Sigmoid colon (tissue), 4 donors: ENCODE data around the gene LRRC36.
A peak's percentile ranks its signal among the peaks of the same experiment; 100 is the strongest.

ENCODE experiments used
- CTCF ChIP-seq, 4 experiments: fragments of 450-650 bp in 3 of 4; fragments of 200-600 bp in 1 of 4; IDR thresholded peaks; one replicate each; pipeline ENCODE4 v1.5.1; 2016 to 2019; ENCODE audit warnings: antibody characterized with exemption in 4 of 4, mild to moderate bottlenecking in 3 of 4, moderate library complexity in 2 of 4
- POLR2A ChIP-seq, 2 donors: fragments of 450-650 bp; IDR thresholded peaks; one replicate each; pipeline ENCODE4 v1.6.1; 2016; ENCODE audit warnings: antibody characterized with exemption in 2 of 2, mild to moderate bottlenecking in 2 of 2, moderate library complexity in 2 of 2
- POLR2AphosphoS5 ChIP-seq, 4 donors: sonication (generic); formaldehyde crosslinking; IDR thresholded peaks; one replicate each; pipeline ENCODE4 v1.6.1; 2017; ENCODE audit warnings: antibody characterized with exemption in 4 of 4

- no peak for TF ChIP-seq CTCF (IDR thresholded peaks at IDR 0.05)
- TF ChIP-seq POLR2AphosphoS5 (IDR thresholded peaks at IDR 0.05): peak in 1 of 4 donors; percentile 51
- no peak for TF ChIP-seq POLR2A (IDR thresholded peaks at IDR 0.05)
Measured at GRCh38 chr16:67311607-67312488, 14.8 kb upstream of the LRRC36 start.
